H9 (cell line): ENCODE data around the gene SCYGR1. TPM values are rescaled to one million over a fixed set of nuclear protein-coding genes. Genes with fewer than 3 reads are reported as not detected.

Source experiments
- DNase-seq: peaks from one replicate; pipeline ENCODE4 v3.0.0-alpha.2; 2017
- H2AFZ ChIP-seq: one replicate; pipeline ENCODE4 v1.6.1; 2013; ENCODE audit warnings: mild to moderate bottlenecking, low read length, control low read depth, moderate library complexity
- H2AK5ac ChIP-seq: 2 replicates; pipeline ENCODE4 v1.6.1; 2013; ENCODE audit warnings: low read length, control low read depth, mixed read lengths; ENCODE audit not compliant: insufficient read length
- H2BK120ac ChIP-seq: one replicate; pipeline ENCODE4 v1.6.1; 2013; ENCODE audit warnings: low read depth, mild to moderate bottlenecking, low read length, control low read depth, inconsistent platforms; ENCODE audit not compliant: poor library complexity, severe bottlenecking
- H2BK12ac ChIP-seq: 2 replicates; pipeline ENCODE4 v1.6.1; 2013; ENCODE audit warnings: low read length, control low read depth, mixed read lengths, low read depth; ENCODE audit not compliant: insufficient read length
- H2BK15ac ChIP-seq: 2 replicates; pipeline ENCODE4 v1.6.1; 2013; ENCODE audit warnings: low read depth, low read length, control low read depth
- H2BK20ac ChIP-seq: one replicate; pipeline ENCODE4 v1.6.1; 2013; ENCODE audit warnings: low read depth, mild to moderate bottlenecking, low read length, control low read depth, inconsistent platforms; ENCODE audit not compliant: poor library complexity, severe bottlenecking
- H2BK5ac ChIP-seq: 2 replicates; pipeline ENCODE4 v1.6.1; 2013; ENCODE audit warnings: low read length, control low read depth, mixed read lengths; ENCODE audit not compliant: insufficient read length
- H3K14ac ChIP-seq: 2 replicates; pipeline ENCODE4 v1.6.1; 2013; ENCODE audit warnings: low read length, control low read depth; ENCODE audit not compliant: insufficient read depth
- H3K18ac ChIP-seq: 2 replicates; pipeline ENCODE4 v1.6.1; 2013; ENCODE audit warnings: low read depth, mild to moderate bottlenecking, mixed read lengths, low read length, control low read depth; ENCODE audit not compliant: insufficient read length
- H3K23ac ChIP-seq: 2 replicates; pipeline ENCODE4 v1.6.1; 2013; ENCODE audit warnings: low read length, control low read depth, mixed read lengths, low read depth; ENCODE audit not compliant: insufficient read length
- H3K23me2 ChIP-seq: 2 replicates; pipeline ENCODE4 v1.6.1; 2013; ENCODE audit warnings: low read depth, mild to moderate bottlenecking, mixed read lengths, low read length, control low read depth; ENCODE audit not compliant: insufficient read length, poor library complexity, severe bottlenecking
- H3K27ac ChIP-seq: 2 replicates; pipeline ENCODE4 v1.5.1; 2013; ENCODE audit warnings: low read length, control low read depth, mixed read lengths, low read depth; ENCODE audit not compliant: insufficient read length
- H3K27me3 ChIP-seq: 2 replicates; pipeline ENCODE4 v1.6.1; 2013; ENCODE audit warnings: low read length, control low read depth, inconsistent platforms; ENCODE audit not compliant: insufficient read depth
- H3K4ac ChIP-seq: 2 replicates; pipeline ENCODE4 v1.6.1; 2013; ENCODE audit warnings: low read depth, mild to moderate bottlenecking, control low read depth, inconsistent platforms, low read length, moderate library complexity
- H3K4me1 ChIP-seq: 2 replicates; pipeline ENCODE4 v1.6.1; 2013; ENCODE audit warnings: low read length, control low read depth, inconsistent platforms; ENCODE audit not compliant: insufficient read depth
- H3K4me2 ChIP-seq: 2 replicates; pipeline ENCODE4 v1.6.1; 2013; ENCODE audit warnings: low read length, control low read depth, mixed read lengths; ENCODE audit not compliant: insufficient read length, insufficient read depth
- H3K56ac ChIP-seq: 2 replicates; pipeline ENCODE4 v1.6.1; 2013; ENCODE audit warnings: low read depth, mild to moderate bottlenecking, mixed read lengths, low read length, control low read depth; ENCODE audit not compliant: insufficient read length
- H3K79me1 ChIP-seq: 2 replicates; pipeline ENCODE4 v1.6.1; 2013; ENCODE audit warnings: low read depth, mild to moderate bottlenecking, moderate library complexity, low read length, control low read depth, inconsistent platforms; ENCODE audit not compliant: insufficient read depth, poor library complexity, severe bottlenecking
- H3K79me2 ChIP-seq: 2 replicates; pipeline ENCODE4 v1.6.1; 2013; ENCODE audit warnings: low read length, control low read depth, inconsistent platforms; ENCODE audit not compliant: insufficient read depth
- H3K9ac ChIP-seq: 2 replicates; pipeline ENCODE4 v1.6.1; 2013; ENCODE audit warnings: low read length, control low read depth, mixed read lengths; ENCODE audit not compliant: insufficient read length; ENCODE audit errors: extremely low read depth
- H3K9me3 ChIP-seq: one replicate; pipeline ENCODE4 v1.6.1; 2013; ENCODE audit warnings: low read depth, low read length, inconsistent platforms; ENCODE audit not compliant: control insufficient read depth
- H3T11ph ChIP-seq: one replicate; pipeline ENCODE4 v1.6.1; 2013; ENCODE audit warnings: mild to moderate bottlenecking, low read length, control low read depth, inconsistent platforms
- H4K20me1 ChIP-seq: one replicate; pipeline ENCODE4 v1.6.1; 2013; ENCODE audit not compliant: control insufficient read depth, insufficient read length, insufficient read depth
- H4K5ac ChIP-seq: 2 replicates; pipeline ENCODE4 v1.6.1; 2013; ENCODE audit warnings: low read depth, mild to moderate bottlenecking, mixed read lengths, low read length, control low read depth; ENCODE audit not compliant: insufficient read length
- H4K8ac ChIP-seq: replicated peaks from 2 replicates; pipeline ENCODE4 v1.6.1; 2013; ENCODE audit warnings: low read length, control low read depth, mixed read lengths, low read depth; ENCODE audit not compliant: insufficient read length
- H4K91ac ChIP-seq: 2 replicates; pipeline ENCODE4 v1.6.1; 2013; ENCODE audit warnings: low read depth, mild to moderate bottlenecking, moderate library complexity, mixed read lengths, low read length, control low read depth; ENCODE audit not compliant: insufficient read length
- H3K27ac Mint-ChIP-seq, 3 experiments: 2 replicates in 2 of 3; 3 replicates in 1 of 3; pipeline ENCODE4 v1.8.0; 2020 to 2021; ENCODE audit warnings: mixed read lengths in 3 of 3, mild to moderate bottlenecking in 1 of 3, moderate library complexity in 1 of 3
- H3K27me3 Mint-ChIP-seq: 2 replicates; pipeline ENCODE4 v1.8.0; 2021; ENCODE audit warnings: low read depth, mild to moderate bottlenecking, moderate library complexity, mixed read lengths
- H3K36me3 Mint-ChIP-seq, 3 experiments: 2 replicates in 2 of 3; 3 replicates in 1 of 3; pipeline ENCODE4 v1.8.0; 2020 to 2021; ENCODE audit warnings: low read depth in 3 of 3, mixed read lengths in 3 of 3; ENCODE audit not compliant: insufficient read depth in 1 of 3
- H3K4me1 Mint-ChIP-seq, 2 experiments: 2 replicates each; pipeline ENCODE4 v1.8.0; 2020; ENCODE audit warnings: mixed read lengths in 2 of 2
- H3K4me3 Mint-ChIP-seq, 2 experiments: 2 replicates in 1 of 2; 3 replicates in 1 of 2; pipeline ENCODE4 v1.8.0; 2020 to 2021; ENCODE audit warnings: mild to moderate bottlenecking in 2 of 2, mixed read lengths in 2 of 2, moderate library complexity in 1 of 2
- H3K9me3 Mint-ChIP-seq, 2 experiments: 2 replicates in 1 of 2; 3 replicates in 1 of 2; pipeline ENCODE4 v1.8.0; 2020; ENCODE audit warnings: mild to moderate bottlenecking in 2 of 2, mixed read lengths in 2 of 2, moderate library complexity in 1 of 2
- WGBS: extraction: QIAGEN DNeasy Blood & Tissue Kit; methylation state at CpG from one replicate; pipeline ENCODE4 v1.1.7; 2013; ENCODE audit warnings: missing lambda C conversion rate, low lambda C conversion rate, mixed read lengths; ENCODE audit not compliant: insufficient read length; ENCODE audit errors: extremely low coverage; 5-methylcytosine and 5-hydroxymethylcytosine counted together
- total RNA-seq: library from RNA; stranded (reverse); gene quantifications from 2 replicates; pipeline ENCODE4 v1.2.1, GENCODE V29; 2021
- TF ChIP-seq, protein P1 (sequence below): fragments of 200-600 bp; sonication (generic); conservative IDR thresholded peaks from 3 replicates; pipeline ENCODE4 v1.8.0; 2021; ENCODE audit warnings: antibody characterized with exemption, mild to moderate bottlenecking

Gene SCYGR1
- total RNA-seq, 1 experiment from 2014 or later: not detected

DNA sequence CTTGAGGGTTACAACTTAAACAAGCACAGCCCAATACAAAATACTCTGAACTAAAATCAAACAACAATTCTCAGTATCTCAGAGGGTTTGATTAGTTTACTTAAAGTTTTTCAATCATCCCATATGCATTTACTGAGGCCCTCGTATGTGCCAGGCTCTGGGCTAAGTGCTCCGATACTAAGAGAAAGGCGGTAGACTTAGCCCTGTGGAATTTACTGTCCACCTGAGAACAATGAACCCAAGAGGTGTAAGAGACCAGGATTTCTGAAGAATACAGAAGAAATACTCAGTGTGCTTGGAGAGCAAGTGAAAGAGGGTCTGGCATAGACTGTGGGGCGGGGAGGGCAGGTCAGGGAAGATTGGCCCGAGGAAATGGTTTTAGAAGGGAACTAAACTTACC lies 25.1 kb upstream of the SCYGR1 start:
- Histone ChIP-seq H4K8ac (no peak overlapping the region), H4K5ac (no peak overlapping the region), H3K23me2 (no peaks in the 10 kb centered on the region), H2BK12ac (no peak overlapping the region), H3K27ac (no peak overlapping the region), H3K27me3 (no peaks in the 10 kb centered on the region), H3K79me2 (no peaks in the 10 kb centered on the region), H3K4me1 (no peaks in the 10 kb centered on the region), H3K9me3 (no peaks in the 10 kb centered on the region), H3K4ac (no peak overlapping the region), H4K91ac (no peak overlapping the region), H3T11ph (no peak overlapping the region), H2AFZ (no peak overlapping the region), H3K9ac (no peak overlapping the region), H3K56ac (no peak overlapping the region), H3K23ac (no peak overlapping the region), H3K18ac (no peak overlapping the region), H2BK20ac (no peak overlapping the region), H2BK5ac (no peak overlapping the region), H3K79me1 (no peaks in the 10 kb centered on the region), H3K14ac (no peak overlapping the region), H2BK120ac (no peak overlapping the region), H4K20me1 (no peaks in the 10 kb centered on the region), H3K4me2 (no peak overlapping the region), H2BK15ac (no peak overlapping the region), H2AK5ac (no peak overlapping the region)
- H3K27ac Mint-ChIP-seq: peak overlapping the region in 1 of 3 experiments; percentile 9; a peak in 1 of 7 replicates
- DNase-seq: no peak
- H3K27me3 Mint-ChIP-seq: no peaks in the 10 kb centered on the region
- peaks cover 5 to 7% of the 10 kb centered on the region in 2 experiments; a peak in 2 of 4 replicates for H3K4me1 Mint-ChIP-seq
- no peak overlapping the region for H3K4me3 Mint-ChIP-seq
- WGBS: no CpG with 5 or more reads among the region's 5 CpGs
- no peaks in the 10 kb centered on the region for H3K9me3 Mint-ChIP-seq
- no peaks in the 10 kb centered on the region for H3K36me3 Mint-ChIP-seq
- TF ChIP-seq, protein P1, sequence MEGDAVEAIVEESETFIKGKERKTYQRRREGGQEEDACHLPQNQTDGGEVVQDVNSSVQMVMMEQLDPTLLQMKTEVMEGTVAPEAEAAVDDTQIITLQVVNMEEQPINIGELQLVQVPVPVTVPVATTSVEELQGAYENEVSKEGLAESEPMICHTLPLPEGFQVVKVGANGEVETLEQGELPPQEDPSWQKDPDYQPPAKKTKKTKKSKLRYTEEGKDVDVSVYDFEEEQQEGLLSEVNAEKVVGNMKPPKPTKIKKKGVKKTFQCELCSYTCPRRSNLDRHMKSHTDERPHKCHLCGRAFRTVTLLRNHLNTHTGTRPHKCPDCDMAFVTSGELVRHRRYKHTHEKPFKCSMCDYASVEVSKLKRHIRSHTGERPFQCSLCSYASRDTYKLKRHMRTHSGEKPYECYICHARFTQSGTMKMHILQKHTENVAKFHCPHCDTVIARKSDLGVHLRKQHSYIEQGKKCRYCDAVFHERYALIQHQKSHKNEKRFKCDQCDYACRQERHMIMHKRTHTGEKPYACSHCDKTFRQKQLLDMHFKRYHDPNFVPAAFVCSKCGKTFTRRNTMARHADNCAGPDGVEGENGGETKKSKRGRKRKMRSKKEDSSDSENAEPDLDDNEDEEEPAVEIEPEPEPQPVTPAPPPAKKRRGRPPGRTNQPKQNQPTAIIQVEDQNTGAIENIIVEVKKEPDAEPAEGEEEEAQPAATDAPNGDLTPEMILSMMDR: no peak
